AG09309 (cell line): ENCODE results near the gene ISM2.
A peak's percentile ranks its signal among the peaks of the same experiment; 100 is the strongest.

Experiments
- DNase-seq: peaks from one replicate; pipeline ENCODE4 v3.0.0-alpha.2; 2010; ENCODE audit warnings: low read depth
- H3K4me3 ChIP-seq: 2 replicates; pipeline ENCODE4 v1.5.1; 2011; ENCODE audit warnings: mild to moderate bottlenecking, low read depth, low read length, moderate library complexity; ENCODE audit not compliant: control insufficient read depth
- TF ChIP-seq, protein P1 (sequence below): IDR thresholded peaks from 2 replicates; pipeline ENCODE4 v1.5.1; 2011; ENCODE audit warnings: mild to moderate bottlenecking, low read depth, low read length, inconsistent platforms; ENCODE audit not compliant: insufficient read depth, control insufficient read depth; ENCODE audit errors: missing control alignments

Gene ISM2

GRCh38 chr14:77508249-77508648 lies 9.6 kb upstream of the ISM2 start:
- peak; percentile 43 for DNase-seq
- TF ChIP-seq, protein P1, sequence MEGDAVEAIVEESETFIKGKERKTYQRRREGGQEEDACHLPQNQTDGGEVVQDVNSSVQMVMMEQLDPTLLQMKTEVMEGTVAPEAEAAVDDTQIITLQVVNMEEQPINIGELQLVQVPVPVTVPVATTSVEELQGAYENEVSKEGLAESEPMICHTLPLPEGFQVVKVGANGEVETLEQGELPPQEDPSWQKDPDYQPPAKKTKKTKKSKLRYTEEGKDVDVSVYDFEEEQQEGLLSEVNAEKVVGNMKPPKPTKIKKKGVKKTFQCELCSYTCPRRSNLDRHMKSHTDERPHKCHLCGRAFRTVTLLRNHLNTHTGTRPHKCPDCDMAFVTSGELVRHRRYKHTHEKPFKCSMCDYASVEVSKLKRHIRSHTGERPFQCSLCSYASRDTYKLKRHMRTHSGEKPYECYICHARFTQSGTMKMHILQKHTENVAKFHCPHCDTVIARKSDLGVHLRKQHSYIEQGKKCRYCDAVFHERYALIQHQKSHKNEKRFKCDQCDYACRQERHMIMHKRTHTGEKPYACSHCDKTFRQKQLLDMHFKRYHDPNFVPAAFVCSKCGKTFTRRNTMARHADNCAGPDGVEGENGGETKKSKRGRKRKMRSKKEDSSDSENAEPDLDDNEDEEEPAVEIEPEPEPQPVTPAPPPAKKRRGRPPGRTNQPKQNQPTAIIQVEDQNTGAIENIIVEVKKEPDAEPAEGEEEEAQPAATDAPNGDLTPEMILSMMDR: no peak
- H3K4me3 ChIP-seq: no peak overlapping the region

- DNase-seq: no peak
- TF ChIP-seq, protein P1: no peak
- H3K4me3 ChIP-seq: no peak overlapping the region
These were observed 9.1 kb upstream of the ISM2 start for GRCh38 chr14:77507762-77508161.

DNA sequence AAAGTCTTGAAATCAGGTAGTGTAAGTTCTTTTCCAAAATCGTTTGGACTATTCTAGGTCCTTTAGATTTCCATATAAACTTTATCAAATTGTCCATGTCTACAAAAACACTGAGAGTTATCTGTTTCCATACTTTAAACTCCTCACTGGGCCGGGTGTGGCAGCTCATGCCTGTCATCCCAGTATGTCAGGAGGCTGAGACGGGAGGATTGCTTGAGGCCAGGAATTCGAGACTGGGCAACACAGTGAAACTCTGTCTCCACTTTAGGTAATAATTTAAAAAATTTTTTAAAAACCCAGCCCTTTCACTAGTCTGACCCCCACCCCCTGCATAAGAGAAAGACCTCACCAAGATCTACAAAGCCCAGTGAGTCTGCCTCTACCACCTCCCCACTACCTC lies 6.4 kb upstream of the ISM2 start:
- TF ChIP-seq, protein P1: no peak
- no peak for DNase-seq
- H3K4me3 ChIP-seq: no peak overlapping the region

DNA sequence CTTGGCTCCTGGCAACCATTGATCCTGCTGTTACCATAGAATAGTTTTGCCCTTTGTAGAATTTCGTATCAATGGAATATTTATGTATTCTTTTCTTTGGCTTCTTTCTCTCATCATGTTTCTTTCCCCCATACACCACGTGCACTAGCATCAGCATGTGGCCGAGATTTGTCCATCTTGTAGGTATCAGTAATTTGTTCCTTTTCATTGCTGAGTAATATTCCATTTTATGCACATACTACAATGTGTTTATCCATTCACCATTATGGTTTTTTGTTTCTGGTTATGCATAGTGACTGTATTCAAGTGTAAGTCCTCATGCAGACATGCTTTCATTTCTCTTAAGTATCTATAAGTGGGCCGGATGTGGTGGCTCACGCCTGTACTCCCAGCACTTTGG lies 4.5 kb upstream of the ISM2 start:
- H3K4me3 ChIP-seq: no peak overlapping the region
- DNase-seq: no peak
- TF ChIP-seq, protein P1: no peak

DNA sequence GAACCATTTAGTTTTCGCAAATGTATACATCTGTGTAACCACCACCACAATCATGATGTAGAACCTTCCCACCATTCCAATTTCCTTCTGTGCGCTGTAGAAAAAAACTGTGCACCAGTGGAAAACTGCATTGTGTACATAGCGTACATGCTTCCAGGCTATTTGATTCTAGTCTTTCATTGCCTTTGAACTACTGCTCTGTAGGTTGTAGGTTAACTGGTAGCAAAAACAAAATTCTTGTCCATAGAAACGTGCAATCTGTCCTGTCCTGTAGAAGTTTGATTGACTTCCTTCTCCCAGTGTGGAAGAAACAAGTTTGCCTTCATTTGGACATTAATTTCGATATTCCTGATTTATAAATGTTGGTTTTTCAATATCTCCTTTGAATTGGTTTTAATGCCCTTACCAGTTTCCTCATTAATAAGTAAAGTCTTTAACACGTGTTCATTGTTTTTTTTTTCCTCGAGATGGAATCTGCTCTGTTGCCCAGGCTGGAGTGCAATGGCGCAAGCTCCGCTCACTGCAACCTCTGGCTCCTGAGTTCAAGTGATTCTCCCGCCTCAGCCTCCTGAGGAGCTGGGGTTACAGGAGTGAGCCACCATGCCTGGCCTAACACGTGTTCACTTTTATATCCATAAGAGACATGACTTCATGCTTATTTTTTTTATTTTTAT lies 3.6 kb upstream of the ISM2 start:
- TF ChIP-seq, protein P1: no peak
- no peak for DNase-seq
- no peak overlapping the region for H3K4me3 ChIP-seq

DNA sequence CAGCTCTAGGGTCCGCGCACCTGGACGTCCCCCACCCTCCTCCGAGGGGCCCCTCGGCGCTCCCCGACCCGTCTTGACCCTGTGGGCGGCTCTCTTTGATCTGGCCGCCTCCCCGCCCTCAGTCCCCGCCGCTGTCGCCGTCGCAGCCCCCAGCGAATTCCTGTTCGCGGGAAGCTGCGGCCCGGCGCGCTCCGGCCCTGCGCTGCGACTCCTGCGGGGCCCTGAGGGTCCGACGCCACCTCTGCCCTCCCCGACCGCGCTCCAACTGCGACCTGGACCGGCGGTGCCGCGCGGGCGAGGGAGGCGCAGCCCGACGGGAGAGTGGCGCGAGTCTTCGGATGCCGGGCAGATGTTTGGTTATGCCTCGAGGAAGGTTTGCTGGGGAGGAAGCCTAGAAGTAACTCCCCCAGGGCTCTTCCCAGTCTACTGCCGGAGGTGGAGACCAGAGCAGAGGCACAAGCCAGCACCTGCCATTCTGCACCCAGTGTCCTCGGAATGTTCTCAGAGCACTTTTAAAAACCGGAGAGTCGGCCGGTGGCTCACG lies 440 bp upstream of the ISM2 start:
- no peak for DNase-seq
- TF ChIP-seq, protein P1: no peak
- H3K4me3 ChIP-seq: peak overlapping the region; percentile 31

- H3K4me3 ChIP-seq: no peak overlapping the region
- TF ChIP-seq, protein P1: no peak
- DNase-seq: no peak
These were observed 3.3 kb downstream of the ISM2 start for GRCh38 chr14:77495334-77495733.
